Measurements from ENCODE around the gene AZIN2. TPM values are rescaled to one million over a fixed set of nuclear protein-coding genes. Genes with fewer than 3 reads are reported as not detected.

Gene AZIN2
- total RNA-seq, 1 donor from 2014 or later = 2.2 TPM

- no peak for DNase-seq
Measured at GRCh38 chr1:33155877-33156538, 75.1 kb downstream of the AZIN2 start.

GRCh38 chr1:33157131-33157530 is 76.2 kb downstream of the AZIN2 start:
- no peak for DNase-seq

GRCh38 chr1:33158366-33158765 is 77.4 kb downstream of the AZIN2 start:
- DNase-seq = no peak

GRCh38 chr1:33159577-33159976 is 78.6 kb downstream of the AZIN2 start:
- no peak for DNase-seq

- peak; percentile 74 for DNase-seq
Measured at GRCh38 chr1:33161061-33161681, 80.2 kb downstream of the AZIN2 start.

GRCh38 chr1:33162141-33162540 is 81.2 kb downstream of the AZIN2 start:
- no peak for DNase-seq

- peak; percentile 51 for DNase-seq
Measured at GRCh38 chr1:33163621-33164519, 82.9 kb downstream of the AZIN2 start.

GRCh38 chr1:33165209-33165608 is 84.3 kb downstream of the AZIN2 start:
- DNase-seq = no peak

- no peak for DNase-seq
Measured at GRCh38 chr1:33165809-33166208, 84.9 kb downstream of the AZIN2 start.

GRCh38 chr1:33167650-33168447 is 86.9 kb downstream of the AZIN2 start:
- DNase-seq = no peak

- DNase-seq = no peak
Measured at GRCh38 chr1:33168556-33169289, 87.8 kb downstream of the AZIN2 start.

- DNase-seq = no peak
Measured at GRCh38 chr1:33169290-33170055, 88.5 kb downstream of the AZIN2 start.

Other genes with a start within 250 kb of the AZIN2 start
- gene FNDC5, start 210.2 kb upstream of the AZIN2 start, total RNA-seq = 0.85 and 0.88 TPM in 2 replicates
- gene HPCA, start 194.7 kb upstream of the AZIN2 start, total RNA-seq = 0.05 TPM in 1 of 2 replicates, not detected in the other
- 20.1 and 30.6 TPM in 2 replicates for gene TMEM54, start 179.8 kb upstream of the AZIN2 start, total RNA-seq
- 18.7 and 25.3 TPM in 2 replicates for gene RNF19B, start 116.3 kb upstream of the AZIN2 start, total RNA-seq
- 164 and 212 TPM in 2 replicates for gene AK2, start 44.3 kb upstream of the AZIN2 start, total RNA-seq
- 2.6 and 4.6 TPM in 2 replicates for gene TRIM62, start 100.9 kb downstream of the AZIN2 start, total RNA-seq
- gene ZNF362, start 175.3 kb downstream of the AZIN2 start, total RNA-seq = 3.2 and 10.2 TPM in 2 replicates
- gene A3GALT2, start 239.9 kb downstream of the AZIN2 start, total RNA-seq = not detected in 2 replicates

Measured in dermis blood vessel endothelial cell (primary cell).